Mesenteric fat pad (tissue), 1 donor: ENCODE measurements around the gene FIBIN. TPM values are rescaled to one million over a fixed set of nuclear protein-coding genes. Genes with fewer than 3 reads are reported as not detected.

Experiments used
- DNase-seq: peaks from one replicate; pipeline ENCODE4 v3.0.0-alpha.2; 2020; ENCODE audit warnings: low spot score
- total RNA-seq: library from RNA; stranded (reverse); fragmentation: NEBNext Ultra II Directional; extraction: Animal tissue kit (Norgen Biotek cat#: 25700); gene quantifications from one replicate; pipeline ENCODE4 v1.2.1, GENCODE V29; 2021
- donor health status: DM: yes; HTN: yes; CAD: no.

FIBIN gene
- total RNA-seq, 1 donor from 2014 or later = 2.6 TPM

DNA sequence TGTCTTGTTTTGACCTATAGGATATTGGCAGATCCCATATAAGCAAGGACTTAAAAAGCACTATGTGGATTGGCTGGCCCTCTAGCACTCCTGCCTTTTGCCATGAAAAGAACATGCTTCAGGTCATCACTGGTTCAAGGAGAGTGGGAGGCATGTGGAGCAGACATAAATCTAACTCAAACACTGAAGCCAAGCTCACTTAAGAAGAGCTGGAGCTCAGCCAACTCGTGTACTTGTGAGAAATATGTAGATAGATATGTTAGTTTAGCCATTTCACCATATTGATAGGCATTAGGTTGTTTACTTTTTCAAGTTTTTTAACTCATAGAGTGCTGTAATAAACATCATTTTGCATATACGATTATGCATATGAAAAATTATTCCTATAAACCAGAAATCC is 26.8 kb downstream of the FIBIN start:
- DNase-seq = no peak

GRCh38 chr11:27022659-27023251 is 28.8 kb downstream of the FIBIN start:
- no peak for DNase-seq

- no peak for DNase-seq
Observed at GRCh38 chr11:27024865-27025264, 31.0 kb downstream of the FIBIN start.

DNA sequence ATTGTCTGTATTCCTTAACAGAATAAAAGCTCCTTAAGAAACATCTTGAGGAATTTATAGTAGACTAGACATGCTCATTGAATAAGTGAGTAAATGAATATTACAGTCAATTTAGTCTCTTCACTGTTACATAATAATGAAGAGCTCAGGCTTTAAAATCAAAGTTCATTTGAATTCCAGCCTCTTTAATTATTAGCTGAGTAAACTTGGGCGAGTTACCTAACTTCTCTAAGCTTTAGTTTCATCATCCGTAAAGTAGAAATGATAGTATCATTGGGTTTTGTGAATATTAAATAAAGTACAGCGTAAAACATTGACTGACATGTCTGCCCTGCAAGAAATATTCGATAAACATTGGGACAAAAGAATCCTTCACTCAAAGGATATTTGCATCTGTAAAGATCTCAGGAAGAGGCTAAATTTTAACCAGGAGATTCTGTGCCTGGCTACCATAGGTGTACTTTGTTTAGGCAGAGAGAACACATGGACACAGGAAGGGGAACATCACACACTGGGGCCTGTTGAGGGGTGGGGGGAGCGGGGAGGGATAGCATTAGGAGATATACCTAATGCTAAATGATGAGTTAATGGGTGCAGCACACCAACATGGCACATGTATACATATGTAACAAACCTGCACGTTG is 31.5 kb downstream of the FIBIN start:
- no peak for DNase-seq

GRCh38 chr11:27025957-27026733 is 32.2 kb downstream of the FIBIN start:
- no peak for DNase-seq

DNA sequence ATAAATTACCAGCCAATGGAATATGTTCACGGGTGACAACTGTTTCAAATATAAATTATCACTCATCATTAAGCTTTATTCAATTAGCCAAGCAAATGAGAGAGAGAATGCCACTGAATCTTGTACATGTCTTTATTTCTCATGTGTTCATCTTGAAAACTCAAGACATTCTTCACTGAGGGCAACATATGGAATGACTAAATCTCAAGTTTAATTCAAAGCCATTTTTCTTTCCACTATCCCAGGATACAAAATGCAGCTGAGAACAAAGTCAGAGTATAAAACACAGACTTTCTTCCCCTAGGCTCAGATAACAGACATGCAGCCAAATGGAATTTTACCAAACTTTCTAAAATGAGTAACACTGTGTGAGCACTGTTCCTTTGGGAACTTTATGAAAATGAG is 34.7 kb downstream of the FIBIN start:
- no peak for DNase-seq

GRCh38 chr11:27029966-27030365 is 36.1 kb downstream of the FIBIN start:
- DNase-seq = no peak

- DNase-seq = no peak
Observed at GRCh38 chr11:27031754-27032153, 37.8 kb downstream of the FIBIN start.

DNA sequence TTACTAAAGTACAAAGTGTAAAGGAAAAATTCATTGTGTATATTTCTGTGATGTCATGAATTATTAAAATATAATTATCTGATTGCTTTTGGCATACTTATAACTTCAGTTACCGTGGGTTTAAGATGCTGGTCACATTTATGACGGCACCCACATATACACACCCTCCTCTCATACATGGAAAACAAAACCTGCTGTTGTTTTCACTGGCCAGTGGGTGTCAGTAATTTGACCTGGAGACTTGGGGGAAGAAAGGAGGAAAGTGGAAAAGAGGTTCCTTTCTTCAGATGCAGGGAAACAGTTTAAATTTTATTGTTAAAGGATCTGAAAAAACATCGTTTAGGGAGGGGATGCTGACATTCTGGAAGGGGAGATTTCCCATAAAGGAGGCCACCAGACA is 46.0 kb downstream of the FIBIN start:
- DNase-seq = no peak

- no peak for DNase-seq
Observed at GRCh38 chr11:27040302-27041115, 46.6 kb downstream of the FIBIN start, which contains the start of gene BBOX1. BBOX1 (plus strand) TSS chr11:27040815; CDS start chr11:27055431, 14,616 bp downstream.

DNA sequence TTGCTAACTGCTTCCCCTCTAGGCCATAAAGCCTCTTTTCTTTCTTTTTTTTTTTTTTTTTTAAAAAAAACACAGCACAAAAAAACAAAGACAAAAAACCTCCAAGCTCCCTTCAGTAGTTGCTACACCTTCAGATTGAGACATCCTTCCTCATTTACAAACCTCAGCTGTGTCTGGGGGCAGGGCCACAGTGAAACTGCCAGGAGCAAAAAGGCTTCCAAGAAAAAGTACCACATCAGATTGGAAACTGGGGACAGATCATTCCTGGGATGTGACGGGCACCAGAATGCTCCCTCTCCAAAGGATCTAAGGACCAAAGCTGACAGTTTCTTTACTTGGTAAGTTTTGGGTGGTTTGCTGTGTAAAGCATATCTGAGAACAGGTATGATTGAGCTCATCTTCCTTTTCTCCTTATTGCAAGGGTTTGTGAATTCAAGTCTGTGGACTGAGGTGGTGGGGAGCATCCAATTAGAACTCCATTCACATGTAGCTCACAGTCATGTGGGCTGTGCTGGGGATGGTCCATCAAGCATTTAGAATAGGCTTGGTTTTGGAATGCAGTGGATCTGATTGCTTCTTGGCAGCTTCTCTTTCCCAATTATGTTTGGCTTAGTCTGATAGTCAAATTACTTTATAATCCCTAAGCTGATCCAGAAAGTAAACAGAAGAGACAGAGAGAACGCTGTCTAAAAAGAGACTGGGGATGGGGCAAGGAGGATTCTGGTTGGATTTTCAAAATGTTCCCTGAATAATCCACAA is 47.4 kb downstream of the FIBIN start:
- DNase-seq = no peak

Other genes with a start within 250 kb of the FIBIN start
- 0.32 TPM for gene BBOX1, start 46.7 kb downstream of the FIBIN start, total RNA-seq